AG20443 (cell line): Measurements from ENCODE around the gene RND1.
"Not testable (repeated sequence)": the region's sequence is repeated elsewhere in the genome, so short reads cannot be mapped to it uniquely, and the experiment has no call there.

Experiments used
- DNase-seq: peaks from one replicate; pipeline ENCODE4 v3.0.0; 2012; ENCODE audit warnings: low spot score, mixed read lengths

The RND1 gene

GRCh38 chr12:48866052-48866711 is 512 bp upstream of the RND1 start:
- no peak for DNase-seq

GRCh38 chr12:48863291-48863690 is 2.4 kb downstream of the RND1 start:
- DNase-seq = no peak

GRCh38 chr12:48862760-48863159 is 2.9 kb downstream of the RND1 start:
- no peak for DNase-seq

- no peak for DNase-seq
These were observed 4.6 kb downstream of the RND1 start for GRCh38 chr12:48861111-48861510.

- not testable (repeated sequence) for DNase-seq
These were observed 5.4 kb downstream of the RND1 start for GRCh38 chr12:48860236-48860635.

GRCh38 chr12:48859607-48860006 is 6.1 kb downstream of the RND1 start:
- no peak for DNase-seq

- DNase-seq = no peak
These were observed 7.6 kb downstream of the RND1 start for GRCh38 chr12:48858043-48858442.

- no peak for DNase-seq
These were observed 8.2 kb downstream of the RND1 start for GRCh38 chr12:48857278-48857994.

GRCh38 chr12:48856379-48856778 is 9.3 kb downstream of the RND1 start:
- DNase-seq = no peak

GRCh38 chr12:48854932-48855331 is 10.7 kb downstream of the RND1 start:
- not testable (repeated sequence) for DNase-seq

- DNase-seq = no peak
These were observed 11.2 kb downstream of the RND1 start for GRCh38 chr12:48854488-48854887.

- peak; percentile 80 for DNase-seq
These were observed 12.7 kb downstream of the RND1 start for GRCh38 chr12:48852734-48853688.

- peak; percentile 99 for DNase-seq
These were observed 13.6 kb downstream of the RND1 start, which contains the start of gene DDX23 for GRCh38 chr12:48851883-48852733. TSS of gene DDX23 (minus strand) at chr12:48852163. CDS start at chr12:48845782, 6,381 bp downstream.

- not testable (repeated sequence) for DNase-seq
These were observed 23.6 kb downstream of the RND1 start for GRCh38 chr12:48842021-48842420.

- DNase-seq = no peak
These were observed 27.6 kb downstream of the RND1 start for GRCh38 chr12:48838048-48838447.

- DNase-seq = no peak
These were observed 33.2 kb downstream of the RND1 start for GRCh38 chr12:48832321-48833060.

GRCh38 chr12:48831257-48831656 is 34.4 kb downstream of the RND1 start:
- no peak for DNase-seq

- DNase-seq = no peak
These were observed 36.7 kb downstream of the RND1 start for GRCh38 chr12:48828841-48829575.

- no peak for DNase-seq
These were observed 37.4 kb downstream of the RND1 start for GRCh38 chr12:48828293-48828692.

GRCh38 chr12:48827513-48828096 is 38.1 kb downstream of the RND1 start:
- DNase-seq = no peak
